GM12878 (cell line): ENCODE results near the gene FMNL2. TPM values are rescaled to one million over a fixed set of nuclear protein-coding genes. Genes with fewer than 3 reads are reported as not detected.
A peak's percentile ranks its signal among the peaks of the same experiment; 100 is the strongest.

ENCODE experiments used
- ATAC-seq: fragments of 200-7000 bp; cut with Tn5 transposase; 3 replicates; pipeline ENCODE4 v1.9.1; 2020; ENCODE audit warnings: mild to moderate bottlenecking, moderate library complexity
- BruUV-seq: library from RNA; stranded (reverse); fragments of 400-500 nt; replicated peaks from 2 replicates; lab custom pipeline; 2021; lab: Mats Ljungman, UMichigan
- CTCF ChIA-PET: fragments of 300-600 bp; sonication (Branson Sonifier 250); formaldehyde crosslinking; extraction: SDS; loops from one replicate; lab custom pipeline; 2021; ENCODE audit warnings: inconsistent platforms; lab: Yijun Ruan, JAX
- POLR2A ChIA-PET: fragments of 350-600 bp; formaldehyde crosslinking; extraction: SDS; loops from one replicate; lab custom pipeline; 2021; ENCODE audit warnings: inconsistent platforms; lab: Charles Lee
- RAD21 ChIA-PET: fragments of 300-600 bp; sonication (Branson Sonifier 250); formaldehyde crosslinking; loops from one replicate; lab custom pipeline; 2023; ENCODE audit warnings: antibody characterized with exemption; ENCODE audit not compliant: unreplicated experiment; lab: Charles Lee
- SMC1A ChIA-PET: fragments of 300-600 bp; sonication (Branson Sonifier 250); formaldehyde crosslinking; loops from one replicate; lab custom pipeline; 2023; ENCODE audit not compliant: unreplicated experiment, uncharacterized antibody; lab: Charles Lee
- DNase-seq: peaks from one replicate; pipeline ENCODE4 v3.0.0-alpha.2; 2011; ENCODE audit warnings: low read depth, low spot score
- FAIRE-seq: peaks from 3 replicates; lab custom pipeline; 2011; peaks lifted over from hg19 to GRCh38; lab: Jason Lieb, UNC
- H2AFZ ChIP-seq: 2 replicates; pipeline ENCODE4 v1.6.0; 2011; ENCODE audit warnings: low read depth, low read length, control low read depth; ENCODE audit not compliant: control insufficient read depth
- H3K27ac ChIP-seq: 2 replicates; pipeline ENCODE4 v1.5.1; 2011; ENCODE audit warnings: control low read depth; ENCODE audit not compliant: control insufficient read depth, insufficient read depth
- H3K27me3 ChIP-seq, 2 experiments: replicated peaks in 1 of 2; 2 replicates each; pipeline versions ENCODE4 v1.6.0 to v1.6.1; 2011; ENCODE audit warnings: low read length in 1 of 2; ENCODE audit not compliant: control insufficient read depth in 2 of 2, insufficient read depth in 2 of 2
- H3K36me3 ChIP-seq, 2 experiments: 2 replicates each; pipeline ENCODE4 v1.5.1; 2011; ENCODE audit warnings: low read length in 1 of 2; ENCODE audit not compliant: control insufficient read depth in 2 of 2, insufficient read depth in 2 of 2
- H3K4me1 ChIP-seq: 2 replicates; pipeline ENCODE4 v1.6.1; 2011; ENCODE audit warnings: mild to moderate bottlenecking, low read length, moderate library complexity, mixed read lengths; ENCODE audit not compliant: control insufficient read depth, insufficient read depth
- H3K4me2 ChIP-seq: 2 replicates; pipeline ENCODE4 v1.6.0; 2011; ENCODE audit warnings: control low read depth; ENCODE audit not compliant: control insufficient read depth, insufficient read depth
- H3K4me3 ChIP-seq: fragments of 200-600 bp; sonication (generic); 2 replicates; pipeline ENCODE4 v1.5.1; 2016
- H3K79me2 ChIP-seq: 2 replicates; pipeline ENCODE4 v1.6.0; 2011; ENCODE audit warnings: low read length; ENCODE audit not compliant: control insufficient read depth, insufficient read depth
- H3K9ac ChIP-seq: 2 replicates; pipeline ENCODE4 v1.8.0; 2011; ENCODE audit warnings: low read length, control low read depth, mixed read lengths; ENCODE audit not compliant: control insufficient read depth, insufficient read depth
- H3K9me3 ChIP-seq: replicated peaks from 3 replicates; pipeline ENCODE4 v1.5.1; 2011; ENCODE audit warnings: mild to moderate bottlenecking, low read length; ENCODE audit not compliant: control insufficient read depth, insufficient read depth
- H4K20me1 ChIP-seq: 2 replicates; pipeline ENCODE4 v1.6.0; 2011; ENCODE audit not compliant: control insufficient read depth, insufficient read depth
- NR2C1 ChIP-seq: fragments of 450-650 bp; IDR thresholded peaks from 2 replicates; pipeline ENCODE4 v1.6.1; 2017; ENCODE audit warnings: antibody characterized with exemption, mild to moderate bottlenecking, moderate library complexity
- PKNOX1 ChIP-seq: fragments of 450-650 bp; IDR thresholded peaks from 2 replicates; pipeline ENCODE4 v1.6.1; 2016; ENCODE audit warnings: mild to moderate bottlenecking
- WGBS: methylation state at CpG from one replicate; pipeline ENCODE4 v1.1.6; 2016; ENCODE audit warnings: low lambda C conversion rate; ENCODE audit not compliant: insufficient replicate concordance, insufficient coverage; ENCODE audit errors: missing lambda C conversion rate; 5-methylcytosine and 5-hydroxymethylcytosine counted together
- in situ Hi-C: fragments of 300-500 bp; cut with MboI; formaldehyde crosslinking; loops from 9 replicates; pipeline ENCODE4 v1.14.3; 2018; ENCODE audit warnings: mixed read lengths
- intact Hi-C: fragments of 100-400 bp; cut with micrococcal nuclease; formaldehyde crosslinking; loops from one replicate; pipeline ENCODE4 v1.14.2; 2022; ENCODE audit not compliant: unreplicated experiment
- polyA plus RNA-seq, 11 experiments: library from polyadenylated mRNA; depleted of rRNA in 4 of 11; unstranded in 6 of 11; stranded (reverse) in 5 of 11; fragments of >200 nt; fragmentation: Nextera tagmentation in 4 of 11; fragmentation: Illumina TruSeq in 1 of 11; extraction: Ambion mirVana in 4 of 11; extraction: Trizol in 1 of 11; gene quantifications; 1 replicate in 1 of 11; 2 replicates in 10 of 11; pipeline versions ENCODE4 v1.2.1 to v1.2.3, GENCODE V29; 2011 to 2016; ENCODE audit warnings: inconsistent platforms in 2 of 11, missing spikeins in 2 of 11, low read depth in 1 of 11
- total RNA-seq, 4 experiments: library from RNA; depleted of rRNA in 3 of 4; stranded (reverse); fragments of >200 nt in 3 of 4; fragmentation: Illumina TruSeq in 1 of 4; extraction: Trizol in 1 of 4; gene quantifications; 2 replicates each; pipeline versions ENCODE4 v1.2.1 to v1.2.3, GENCODE V29; 2013 to 2021

Gene FMNL2
- total and polyA plus RNA-seq, 10 of the 15 experiments (the other 5 are each of a cell fraction or from before 2014, with no cell fraction given): 0.13 to 9.9 (median 0.35) TPM

- no peak overlapping the region for H3K9ac ChIP-seq
These were observed 169.6 kb downstream of the FMNL2 start for GRCh38 chr2:152504618-152505017.

More at GRCh38 chr2:152504618-152505017, 169.6 kb downstream of the FMNL2 start:
- ATAC-seq (no peak), DNase-seq (no peak), FAIRE-seq (no peak)
- in situ Hi-C loops (no loop called here), intact Hi-C loops (loop anchor here (5.0 kb wide), 1 partner anchor 108 kb away; no protein-coding TSS in a partner anchor)
- ChIA-PET SMC1A (interaction anchor here (1.2 to 2.3 kb wide), 2 partner anchors 9 to 72 kb away, joined by 3 to 8 read pairs; no protein-coding TSS in a partner anchor), POLR2A (interaction anchor here (0.7 kb wide), 1 partner anchor 12 kb away, joined by 4 read pairs; no protein-coding TSS in a partner anchor), CTCF (interaction anchor here (1.0 kb wide), 1 partner anchor 37 kb away, joined by 3 read pairs; no protein-coding TSS in a partner anchor), RAD21 (no interaction called here)
- BruUV-seq: no TSS peak
- Histone ChIP-seq H3K9me3 (no peaks in the 10 kb centered on the region), H2AFZ (0 out of 2 replicates have a peak overlapping the region, but pooled peaks have one; percentile 19), H3K27ac (no peak overlapping the region; the same call in 1 of the 2 replicates), H3K36me3 (no peaks in the 10 kb centered on the region), H3K4me2 (0 out of 2 replicates have a peak overlapping the region, but pooled peaks have one; percentile 19), H3K4me1 (peaks cover 14% of the 10 kb centered on the region), H3K27me3 (no peaks in the 10 kb centered on the region; a peak in 1 of 4 replicates), H4K20me1 (no peaks in the 10 kb centered on the region), H3K79me2 (no peaks in the 10 kb centered on the region; the same call in none of the 2 replicates), H3K4me3 (no peak overlapping the region)
- TF ChIP-seq NR2C1: no peak
- TF ChIP-seq PKNOX1: 0 out of 2 replicates have a peak, but pooled peaks have one; percentile 15
- WGBS: 50% methylated on average over 3 of the region's 3 CpGs
